CD1c-positive myeloid dendritic cell (primary cell): ENCODE data around the gene CD40.
"Not testable (repeated sequence)": the region's sequence is repeated elsewhere in the genome, so short reads cannot be mapped to it uniquely, and the experiment has no call there.

Experiments
- DNase-seq: peaks from one replicate; pipeline ENCODE4 v3.0.0-alpha.2; 2016; ENCODE audit errors: extremely low spot score

Gene CD40

GRCh38 chr20:46093531-46093930 lies 24.6 kb upstream of the CD40 start:
- no peak for DNase-seq

- DNase-seq = peak; percentile 57
Observed at GRCh38 chr20:46099491-46100287, 18.4 kb upstream of the CD40 start.

GRCh38 chr20:46100444-46100843 lies 17.7 kb upstream of the CD40 start:
- DNase-seq = not testable (repeated sequence)

GRCh38 chr20:46100988-46101387 lies 17.1 kb upstream of the CD40 start:
- no peak for DNase-seq

- DNase-seq = no peak
Observed at GRCh38 chr20:46101957-46102356, 16.2 kb upstream of the CD40 start.

GRCh38 chr20:46102940-46103339 lies 15.2 kb upstream of the CD40 start:
- no peak for DNase-seq

- no peak for DNase-seq
Observed at GRCh38 chr20:46104262-46104661, 13.9 kb upstream of the CD40 start.

- peak; percentile 28 for DNase-seq
Observed at GRCh38 chr20:46107061-46107460, 11.1 kb upstream of the CD40 start.

GRCh38 chr20:46108435-46108841 lies 9.7 kb upstream of the CD40 start:
- peak; percentile 82 for DNase-seq

GRCh38 chr20:46108976-46109375 lies 9.1 kb upstream of the CD40 start:
- no peak for DNase-seq

GRCh38 chr20:46111028-46111835 lies 6.9 kb upstream of the CD40 start:
- peak; percentile 94 for DNase-seq

GRCh38 chr20:46111836-46112212 lies 6.3 kb upstream of the CD40 start:
- no peak for DNase-seq

- DNase-seq = no peak
Observed at GRCh38 chr20:46112430-46113112, 5.5 kb upstream of the CD40 start.

- DNase-seq = no peak
Observed at GRCh38 chr20:46113113-46113470, 5.0 kb upstream of the CD40 start.

GRCh38 chr20:46114449-46114848 lies 3.7 kb upstream of the CD40 start:
- no peak for DNase-seq

- peak; percentile 36 for DNase-seq
Observed at GRCh38 chr20:46118481-46119020, 437 bp downstream of the CD40 start.

GRCh38 chr20:46119028-46119546 lies 973 bp downstream of the CD40 start:
- peak; percentile 50 for DNase-seq

GRCh38 chr20:46119547-46119946 lies 1.4 kb downstream of the CD40 start:
- DNase-seq = no peak

- DNase-seq = no peak
Observed at GRCh38 chr20:46120136-46120535, 2.0 kb downstream of the CD40 start.

- no peak for DNase-seq
Observed at GRCh38 chr20:46121184-46121930, 3.2 kb downstream of the CD40 start.

- DNase-seq = no peak
Observed at GRCh38 chr20:46122071-46122470, 4.0 kb downstream of the CD40 start.
